HepG2 (cell line): ENCODE results near the gene TADA2A. TPM values are rescaled to one million over a fixed set of nuclear protein-coding genes. Genes with fewer than 3 reads are reported as not detected.

ENCODE experiments used
- ATF6 ChIP-seq: sonication (generic); formaldehyde crosslinking; conservative IDR thresholded peaks from 2 replicates; pipeline ENCODE4 v1.4.0; 2020; ENCODE audit warnings: missing genetic modification reagents
- CCAR2 ChIP-seq: fragments of 200-400 bp; formaldehyde crosslinking; optimal IDR thresholded peaks from 2 replicates; pipeline ENCODE3; 2018; ENCODE audit warnings: low read depth, mild to moderate bottlenecking, low read length, moderate library complexity
- FOXJ3 ChIP-seq: sonication (generic); formaldehyde crosslinking; IDR thresholded peaks from 2 replicates; pipeline ENCODE4 v1.4.0; 2020; ENCODE audit warnings: missing genetic modification reagents, mild to moderate bottlenecking, borderline replicate concordance
- HOXA7 ChIP-seq: sonication (generic); formaldehyde crosslinking; IDR thresholded peaks from 2 replicates; pipeline ENCODE4 v1.8.1; 2022; ENCODE audit warnings: mild to moderate bottlenecking, missing genetic modification reagents, moderate library complexity
- KDM5A ChIP-seq: fragments of 200-600 bp; sonication (generic); IDR thresholded peaks from 2 replicates; pipeline ENCODE4 v1.7.0; 2018; ENCODE audit warnings: antibody characterized with exemption, mild to moderate bottlenecking, low read length, borderline replicate concordance
- NFAT5 ChIP-seq: sonication (generic); formaldehyde crosslinking; IDR thresholded peaks from 2 replicates; pipeline ENCODE4 v1.4.0; 2020; ENCODE audit warnings: missing genetic modification reagents
- NFIC ChIP-seq: IDR thresholded peaks from 2 replicates; pipeline ENCODE4 v1.6.1; 2012; ENCODE audit warnings: mild to moderate bottlenecking, low read length, inconsistent platforms
- ZBTB40 ChIP-seq, 2 experiments: fragments of 450-650 bp in 1 of 2; sonication (generic) in 1 of 2; formaldehyde crosslinking in 1 of 2; IDR thresholded peaks; 2 replicates each; pipeline versions ENCODE4 v1.6.1 to v1.8.0; 2016 to 2022; ENCODE audit warnings: antibody characterized with exemption in 1 of 2, mild to moderate bottlenecking in 1 of 2, missing genetic modification reagents in 1 of 2
- ZNF580 ChIP-seq: IDR thresholded peaks from 2 replicates; pipeline ENCODE4 v1.6.1; 2016; ENCODE audit warnings: low read depth, borderline replicate concordance
- ZNF737 ChIP-seq: sonication (generic); formaldehyde crosslinking; IDR thresholded peaks from 2 replicates; pipeline ENCODE4 v1.5.0; 2020; ENCODE audit warnings: missing genetic modification reagents, mild to moderate bottlenecking, borderline replicate concordance
- polyA plus RNA-seq, 8 experiments: library from polyadenylated mRNA; depleted of rRNA in 3 of 8; stranded (reverse) in 7 of 8; unstranded in 1 of 8; fragments of >200 nt; fragmentation: Illumina TruSeq in 4 of 8; extraction: Trizol in 4 of 8; gene quantifications; 2 replicates each; pipeline versions ENCODE4 v1.2.1 to v1.2.3, GENCODE V29; 2011 to 2016; ENCODE audit warnings: low read depth in 4 of 8, missing spikeins in 1 of 8, mixed read lengths in 1 of 8; ENCODE audit not compliant: insufficient read depth in 1 of 8
- total RNA-seq, 5 experiments: library from RNA; depleted of rRNA; stranded (reverse); fragments of >200 nt; fragmentation: Illumina TruSeq; extraction: Trizol; gene quantifications; 2 replicates each; pipeline ENCODE4 v1.2.3, GENCODE V29; 2016; ENCODE audit warnings: low read depth in 1 of 5

The TADA2A gene
- total and polyA plus RNA-seq, 2 of the 13 experiments (the other 11 are each of a cell fraction or from before 2014, with no cell fraction given), result 8.0 to 14.0 TPM

GRCh38 chr17:37405955-37406634, 591 bp upstream of the TADA2A start (continued):
- TF ChIP-seq ZBTB40 (IDR thresholded peaks at IDR 0.05), result no peak
- peak; percentile 65; the same call in 1 of the 2 replicates for TF ChIP-seq ZBTB40 (CRISPR knock-in tag; IDR thresholded peaks at IDR 0.05)
- TF ChIP-seq NFIC, result no peak
- no peak for TF ChIP-seq HOXA7
- no peak for TF ChIP-seq NFAT5 (CRISPR knock-in tag)
- TF ChIP-seq ZNF737 (CRISPR knock-in tag), result no peak
- TF ChIP-seq ZNF580 (CRISPR knock-in tag), result no peak
- no peak for TF ChIP-seq CCAR2
- TF ChIP-seq FOXJ3 (CRISPR knock-in tag), result no peak
- 0 out of 2 replicates have a peak, but pooled peaks have one; percentile 30 for TF ChIP-seq KDM5A
- no peak for TF ChIP-seq ATF6 (CRISPR knock-in tag)
